Activated T-cell treated with anti-CD3 and anti-CD28 coated beads, Interleukin-2, amount 50 U/mL, for 72 hours (primary cell): ENCODE data around the gene PTPRK. TPM values are rescaled to one million over a fixed set of nuclear protein-coding genes. Genes with fewer than 3 reads are reported as not detected.
"Not testable (repeated sequence)": the region's sequence is repeated elsewhere in the genome, so short reads cannot be mapped to it uniquely, and the experiment has no call there.

ENCODE experiments used
- ATAC-seq, 2 donors: fragments of 150-1000 bp; cut with Tn5 transposase; replicated peaks in 1 of 2; 2 replicates each; pipeline ENCODE4 v1.10.0; 2021; ENCODE audit warnings: moderate library complexity in 2 of 2, mild to moderate bottlenecking in 1 of 2
- DNase-seq, 2 donors: peaks; one replicate each; pipeline ENCODE4 v3.0.0; 2021 to 2022; ENCODE audit warnings: mixed read lengths in 1 of 2
- H3K27ac Mint-ChIP-seq: one replicate; pipeline ENCODE4 v1.8.0; 2022; ENCODE audit warnings: mild to moderate bottlenecking, moderate library complexity, mixed read lengths
- H3K27me3 Mint-ChIP-seq: one replicate; pipeline ENCODE4 v1.8.0; 2022; ENCODE audit warnings: low read depth, mixed read lengths
- H3K36me3 Mint-ChIP-seq, 2 donors: one replicate each; pipeline ENCODE4 v1.8.0; 2022; ENCODE audit warnings: mixed read lengths in 2 of 2, mild to moderate bottlenecking in 1 of 2; ENCODE audit not compliant: insufficient read depth in 2 of 2
- H3K4me1 Mint-ChIP-seq: one replicate; pipeline ENCODE4 v1.8.0; 2022; ENCODE audit warnings: low read depth, mixed read lengths
- H3K4me3 Mint-ChIP-seq, 2 donors: one replicate each; pipeline ENCODE4 v1.8.0; 2022; ENCODE audit warnings: mild to moderate bottlenecking in 2 of 2, mixed read lengths in 2 of 2, moderate library complexity in 2 of 2
- H3K9me3 Mint-ChIP-seq, 2 donors: one replicate each; pipeline ENCODE4 v1.8.0; 2022; ENCODE audit warnings: mixed read lengths in 2 of 2
- total RNA-seq, 2 donors: library from RNA; stranded (reverse); gene quantifications; one replicate each; pipeline ENCODE4 v1.2.3, GENCODE V29; 2022

PTPRK gene
- total RNA-seq, 2 donors from 2014 or later: 3.8 to 6.4 TPM

GRCh38 chr6:127939442-127940066, 580.8 kb downstream of the PTPRK start:
- peak overlapping the region; percentile 92 for H3K27ac Mint-ChIP-seq
- H3K36me3 Mint-ChIP-seq: peaks cover 0 to 1% of the 10 kb centered on the region in 2 donors

GRCh38 chr6:127938701-127939100, 581.7 kb downstream of the PTPRK start:
- Mint-ChIP-seq H3K4me1 (peaks cover 66% of the 10 kb centered on the region), H3K27me3 (no peaks in the 10 kb centered on the region), H3K9me3 (no peaks in the 10 kb centered on the region), H3K4me3 (peak overlapping the region; percentile 15 to 73), H3K27ac (peak overlapping the region; percentile 92), H3K36me3 (peaks cover 1 to 2% of the 10 kb centered on the region in 2 donors)
- peak in 1 of 2 donors; percentile 20 for ATAC-seq
- DNase-seq: no peak

More at GRCh38 chr6:127939442-127940066, 580.8 kb downstream of the PTPRK start:
- H3K9me3 Mint-ChIP-seq: no peaks in the 10 kb centered on the region
- H3K4me3 Mint-ChIP-seq: no peak overlapping the region
- no peak for DNase-seq
- no peaks in the 10 kb centered on the region for H3K27me3 Mint-ChIP-seq
- peaks cover 59% of the 10 kb centered on the region for H3K4me1 Mint-ChIP-seq
- no peak for ATAC-seq

- DNase-seq: no peak
- Mint-ChIP-seq H3K4me3 (no peak overlapping the region), H3K27me3 (no peaks in the 10 kb centered on the region), H3K27ac (no peak overlapping the region), H3K4me1 (peaks cover 71% of the 10 kb centered on the region), H3K9me3 (peaks cover 6 to 7% of the 10 kb centered on the region in 2 donors), H3K36me3 (peaks cover 5 to 12% of the 10 kb centered on the region in 2 donors)
- no peak for ATAC-seq
Measured at GRCh38 chr6:127937747-127938146, 582.7 kb downstream of the PTPRK start.

GRCh38 chr6:127937102-127937501, 583.3 kb downstream of the PTPRK start:
- H3K36me3 Mint-ChIP-seq: peaks cover 9 to 16% of the 10 kb centered on the region in 2 donors
- H3K27me3 Mint-ChIP-seq: no peaks in the 10 kb centered on the region
- H3K27ac Mint-ChIP-seq: peak overlapping the region; percentile 17
- peaks cover 66% of the 10 kb centered on the region for H3K4me1 Mint-ChIP-seq
- ATAC-seq (no peak), DNase-seq (no peak)
- peak overlapping the region in 1 of 2 donors; percentile 23 for H3K4me3 Mint-ChIP-seq
- H3K9me3 Mint-ChIP-seq: peaks cover 6 to 8% of the 10 kb centered on the region in 2 donors

GRCh38 chr6:127934956-127935355, 585.4 kb downstream of the PTPRK start:
- peak overlapping the region; percentile 67 for H3K27ac Mint-ChIP-seq
- no peak for DNase-seq
- peaks cover 10 to 24% of the 10 kb centered on the region in 2 donors for H3K36me3 Mint-ChIP-seq
- H3K4me3 Mint-ChIP-seq: peak overlapping the region; percentile 37 to 47
- H3K4me1 Mint-ChIP-seq: peaks cover 56% of the 10 kb centered on the region
- peaks cover 6 to 9% of the 10 kb centered on the region in 2 donors for H3K9me3 Mint-ChIP-seq
- no peaks in the 10 kb centered on the region for H3K27me3 Mint-ChIP-seq
- ATAC-seq: no peak

- peak; percentile 65 for DNase-seq
- ATAC-seq: peak; percentile 93 to 94
- H3K4me1 Mint-ChIP-seq: peaks cover 48% of the 10 kb centered on the region
- peaks cover 8 to 9% of the 10 kb centered on the region in 2 donors for H3K9me3 Mint-ChIP-seq
- H3K36me3 Mint-ChIP-seq: peaks cover 12 to 31% of the 10 kb centered on the region in 2 donors
- H3K27me3 Mint-ChIP-seq: no peaks in the 10 kb centered on the region
- H3K27ac Mint-ChIP-seq: peak overlapping the region; percentile 67
- H3K4me3 Mint-ChIP-seq: peak overlapping the region; percentile 37 to 47
Measured at GRCh38 chr6:127933852-127934840, 586.3 kb downstream of the PTPRK start.

- peaks cover 38% of the 10 kb centered on the region for H3K4me1 Mint-ChIP-seq
- peak overlapping the region in 1 of 2 donors; percentile 30 for H3K4me3 Mint-ChIP-seq
- DNase-seq (no peak), ATAC-seq (no peak)
- H3K27ac Mint-ChIP-seq: peak overlapping the region; percentile 31
- H3K9me3 Mint-ChIP-seq: peaks cover 13 to 16% of the 10 kb centered on the region in 2 donors
- peaks cover 18 to 38% of the 10 kb centered on the region in 2 donors for H3K36me3 Mint-ChIP-seq
- H3K27me3 Mint-ChIP-seq: no peaks in the 10 kb centered on the region
Measured at GRCh38 chr6:127933137-127933536, 587.3 kb downstream of the PTPRK start.

GRCh38 chr6:127932708-127933107, 587.7 kb downstream of the PTPRK start:
- Mint-ChIP-seq H3K4me1 (peaks cover 34% of the 10 kb centered on the region), H3K27ac (no peak overlapping the region), H3K4me3 (peak overlapping the region; percentile 15 to 30), H3K36me3 (peaks cover 18 to 39% of the 10 kb centered on the region in 2 donors), H3K9me3 (peaks cover 13 to 16% of the 10 kb centered on the region in 2 donors), H3K27me3 (no peaks in the 10 kb centered on the region)
- ATAC-seq: no peak
- DNase-seq: no peak

GRCh38 chr6:127926441-127926840, 594.0 kb downstream of the PTPRK start:
- H3K9me3 Mint-ChIP-seq: peaks cover 15 to 19% of the 10 kb centered on the region in 2 donors
- peaks cover 29 to 38% of the 10 kb centered on the region in 2 donors for H3K36me3 Mint-ChIP-seq
- not testable (repeated sequence) for DNase-seq, H3K27me3 Mint-ChIP-seq, ATAC-seq, H3K4me3 Mint-ChIP-seq, H3K27ac Mint-ChIP-seq
- H3K4me1 Mint-ChIP-seq: peaks cover 41% of the 10 kb centered on the region

GRCh38 chr6:127924440-127924839, 596.0 kb downstream of the PTPRK start:
- ATAC-seq (peak; percentile 89 to 94), DNase-seq (no peak)
- Mint-ChIP-seq H3K4me1 (peaks cover 59% of the 10 kb centered on the region), H3K9me3 (peaks cover 14 to 17% of the 10 kb centered on the region in 2 donors), H3K27me3 (no peaks in the 10 kb centered on the region), H3K36me3 (peaks cover 26 to 28% of the 10 kb centered on the region in 2 donors), H3K4me3 (peak overlapping the region; percentile 13 to 84), H3K27ac (peak overlapping the region; percentile 35)

GRCh38 chr6:127924031-127924430, 596.4 kb downstream of the PTPRK start:
- DNase-seq (no peak), ATAC-seq (peak; percentile 13 to 38)
- Mint-ChIP-seq H3K4me1 (peaks cover 63% of the 10 kb centered on the region), H3K27me3 (no peaks in the 10 kb centered on the region), H3K27ac (peak overlapping the region; percentile 35), H3K9me3 (peaks cover 13 to 16% of the 10 kb centered on the region in 2 donors), H3K4me3 (peak overlapping the region; percentile 13 to 84), H3K36me3 (peaks cover 24% of the 10 kb centered on the region in 2 donors)

- H3K36me3 Mint-ChIP-seq: peaks cover 18 to 19% of the 10 kb centered on the region in 2 donors
- H3K4me1 Mint-ChIP-seq: peaks cover 72% of the 10 kb centered on the region
Measured at GRCh38 chr6:127923135-127923534, 597.3 kb downstream of the PTPRK start.

GRCh38 chr6:127921982-127922381, 598.4 kb downstream of the PTPRK start:
- Mint-ChIP-seq H3K27ac (peak overlapping the region; percentile 68), H3K4me3 (peak overlapping the region; percentile 50 to 71), H3K4me1 (peaks cover 83% of the 10 kb centered on the region), H3K27me3 (no peaks in the 10 kb centered on the region), H3K9me3 (peaks cover 3 to 4% of the 10 kb centered on the region in 2 donors), H3K36me3 (peaks cover 10 to 11% of the 10 kb centered on the region in 2 donors)
- ATAC-seq (no peak), DNase-seq (no peak)

More at GRCh38 chr6:127923135-127923534, 597.3 kb downstream of the PTPRK start:
- peak overlapping the region; percentile 50 to 71 for H3K4me3 Mint-ChIP-seq
- H3K27me3 Mint-ChIP-seq: no peaks in the 10 kb centered on the region
- H3K9me3 Mint-ChIP-seq: peaks cover 8 to 11% of the 10 kb centered on the region in 2 donors
- DNase-seq: no peak
- H3K27ac Mint-ChIP-seq: peak overlapping the region; percentile 64
- no peak for ATAC-seq
